ENCODE data around the gene MYLK4.

DNA sequence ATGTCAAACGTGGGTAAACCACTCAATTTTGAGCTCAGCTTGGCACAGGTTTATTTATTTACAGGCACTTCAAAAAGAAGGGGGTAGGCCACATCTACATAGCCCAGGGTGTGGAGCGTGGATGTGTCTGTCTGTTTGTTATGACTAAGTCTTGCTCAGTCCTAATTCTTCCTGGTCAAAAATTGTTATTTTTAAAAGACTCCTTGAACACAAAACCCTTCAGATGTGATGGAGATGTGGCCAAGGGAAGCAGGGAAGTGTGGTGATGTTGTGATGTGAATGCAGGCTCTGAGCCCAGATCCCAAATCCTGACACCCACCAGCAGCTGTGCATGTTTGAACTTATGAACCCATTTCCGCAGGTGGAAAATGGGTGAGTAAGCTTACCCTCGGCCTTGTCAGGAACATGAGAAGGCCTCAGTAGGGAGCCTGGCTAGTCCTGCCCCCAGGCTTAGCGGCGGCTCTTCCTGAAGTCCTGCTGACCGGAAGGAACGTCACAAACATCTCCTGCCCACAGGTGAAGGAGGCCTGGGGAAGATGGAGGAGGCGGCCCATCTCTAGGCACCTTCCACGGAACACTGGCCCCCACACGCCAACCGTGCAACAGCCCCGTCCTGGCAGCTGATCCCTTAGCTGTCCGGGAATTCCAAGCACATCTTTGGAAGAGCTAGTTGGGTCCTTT is 119.7 kb downstream of the MYLK4 start:
- TF ChIP-seq, protein P1, sequence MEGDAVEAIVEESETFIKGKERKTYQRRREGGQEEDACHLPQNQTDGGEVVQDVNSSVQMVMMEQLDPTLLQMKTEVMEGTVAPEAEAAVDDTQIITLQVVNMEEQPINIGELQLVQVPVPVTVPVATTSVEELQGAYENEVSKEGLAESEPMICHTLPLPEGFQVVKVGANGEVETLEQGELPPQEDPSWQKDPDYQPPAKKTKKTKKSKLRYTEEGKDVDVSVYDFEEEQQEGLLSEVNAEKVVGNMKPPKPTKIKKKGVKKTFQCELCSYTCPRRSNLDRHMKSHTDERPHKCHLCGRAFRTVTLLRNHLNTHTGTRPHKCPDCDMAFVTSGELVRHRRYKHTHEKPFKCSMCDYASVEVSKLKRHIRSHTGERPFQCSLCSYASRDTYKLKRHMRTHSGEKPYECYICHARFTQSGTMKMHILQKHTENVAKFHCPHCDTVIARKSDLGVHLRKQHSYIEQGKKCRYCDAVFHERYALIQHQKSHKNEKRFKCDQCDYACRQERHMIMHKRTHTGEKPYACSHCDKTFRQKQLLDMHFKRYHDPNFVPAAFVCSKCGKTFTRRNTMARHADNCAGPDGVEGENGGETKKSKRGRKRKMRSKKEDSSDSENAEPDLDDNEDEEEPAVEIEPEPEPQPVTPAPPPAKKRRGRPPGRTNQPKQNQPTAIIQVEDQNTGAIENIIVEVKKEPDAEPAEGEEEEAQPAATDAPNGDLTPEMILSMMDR (IDR thresholded peaks at IDR 0.05): no peak
- no peak for TF ChIP-seq POLR2A (IDR thresholded peaks at IDR 0.05)

All from esophagus squamous epithelium (tissue), 4 donors.